Lower lobe of right lung (tissue), 2 donors: ENCODE results near the gene MGAT4C. TPM values are rescaled to one million over a fixed set of nuclear protein-coding genes. Genes with fewer than 3 reads are reported as not detected.
A peak's percentile ranks its signal among the peaks of the same experiment; 100 is the strongest.
"Not testable (repeated sequence)": the region's sequence is repeated elsewhere in the genome, so short reads cannot be mapped to it uniquely, and the experiment has no call there.

Source experiments
- ATAC-seq, 2 donors: fragments of 200-7000 bp; cut with Tn5 transposase; one replicate each; pipeline ENCODE4 v1.9.1; 2020 to 2022; ENCODE audit warnings: mild to moderate bottlenecking in 2 of 2, moderate library complexity in 2 of 2
- DNase-seq: peaks from one replicate; pipeline ENCODE4 v3.0.0-alpha.2; 2020
- H3K27ac ChIP-seq: fragments of 200-600 bp; one replicate; pipeline ENCODE4 v1.8.0; 2022
- H3K27me3 ChIP-seq: fragments of 200-600 bp; one replicate; pipeline ENCODE4 v1.8.0; 2022; ENCODE audit warnings: low read depth
- H3K36me3 ChIP-seq: fragments of 200-600 bp; one replicate; pipeline ENCODE4 v1.8.0; 2022; ENCODE audit warnings: mild to moderate bottlenecking
- H3K4me1 ChIP-seq: fragments of 200-600 bp; one replicate; pipeline ENCODE4 v1.8.0; 2022
- H3K4me3 ChIP-seq: fragments of 200-600 bp; one replicate; pipeline ENCODE4 v1.8.0; 2022; ENCODE audit warnings: mild to moderate bottlenecking
- H3K9me3 ChIP-seq: fragments of 200-600 bp; one replicate; pipeline ENCODE4 v1.8.0; 2022
- CTCF ChIP-seq: fragments of 200-600 bp; IDR thresholded peaks from one replicate; pipeline ENCODE4 v1.8.0; 2022; ENCODE audit warnings: antibody characterized with exemption, mild to moderate bottlenecking
- intact Hi-C: fragments of 100-400 bp; cut with DNase I; formaldehyde crosslinking; loops from one replicate; pipeline ENCODE4 v1.11.0; 2022
- total RNA-seq: library from RNA; stranded (reverse); fragmentation: NEBNext Ultra II Directional; extraction: Animal tissue kit (Norgen Biotek cat#: 25700); gene quantifications from one replicate; pipeline ENCODE4 v1.2.1, GENCODE V29; 2021
- donor health status: DM: no; HTN: yes; CAD: no; lungs with severe emphysema.

The MGAT4C gene
- total RNA-seq, 1 donor from 2014 or later = 0.21 TPM

GRCh38 chr12:86139671-86140070 is 116.5 kb downstream of the MGAT4C start:
- Histone ChIP-seq H3K4me3 (no peak overlapping the region), H3K27ac (no peak overlapping the region), H3K4me1 (no peaks in the 10 kb centered on the region), H3K36me3 (no peaks in the 10 kb centered on the region), H3K27me3 (no peaks in the 10 kb centered on the region), H3K9me3 (no peaks in the 10 kb centered on the region)
- no peak for TF ChIP-seq CTCF
- intact Hi-C loops = no loop called here
- ATAC-seq (no peak), DNase-seq (no peak)

GRCh38 chr12:86138770-86139169 is 117.4 kb downstream of the MGAT4C start:
- H3K4me3 ChIP-seq = no peak overlapping the region
- no peak for DNase-seq
- no peaks in the 10 kb centered on the region for H3K4me1 ChIP-seq
- ATAC-seq = no peak
- intact Hi-C loops = no loop called here
- TF ChIP-seq CTCF = no peak
- no peaks in the 10 kb centered on the region for H3K9me3 ChIP-seq
- H3K36me3 ChIP-seq = no peaks in the 10 kb centered on the region
- no peaks in the 10 kb centered on the region for H3K27me3 ChIP-seq
- H3K27ac ChIP-seq = no peak overlapping the region

GRCh38 chr12:86137936-86138335 is 118.3 kb downstream of the MGAT4C start:
- no peak for TF ChIP-seq CTCF
- ATAC-seq (no peak), DNase-seq (no peak)
- H3K27ac ChIP-seq = no peak overlapping the region
- intact Hi-C loops = no loop called here
- no peaks in the 10 kb centered on the region for H3K27me3 ChIP-seq
- H3K4me3 ChIP-seq = no peak overlapping the region
- no peaks in the 10 kb centered on the region for H3K36me3 ChIP-seq
- no peaks in the 10 kb centered on the region for H3K9me3 ChIP-seq
- no peaks in the 10 kb centered on the region for H3K4me1 ChIP-seq

GRCh38 chr12:86134561-86134960 is 121.6 kb downstream of the MGAT4C start:
- Histone ChIP-seq H3K4me3 (no peak overlapping the region), H3K27me3 (no peaks in the 10 kb centered on the region), H3K27ac (no peak overlapping the region), H3K4me1 (no peaks in the 10 kb centered on the region), H3K9me3 (no peaks in the 10 kb centered on the region), H3K36me3 (no peaks in the 10 kb centered on the region)
- no peak for ATAC-seq
- intact Hi-C loops = no loop called here
- no peak for TF ChIP-seq CTCF
- no peak for DNase-seq

GRCh38 chr12:86126900-86127299 is 129.3 kb downstream of the MGAT4C start:
- H3K9me3 ChIP-seq, DNase-seq, H3K4me1 ChIP-seq, H3K27ac ChIP-seq, intact Hi-C loops, H3K36me3 ChIP-seq, H3K4me3 ChIP-seq, H3K27me3 ChIP-seq: not testable (repeated sequence)
- ATAC-seq = peak in 1 of 2 donors; percentile 38

GRCh38 chr12:86122846-86123468 is 133.2 kb downstream of the MGAT4C start:
- ATAC-seq (no peak), DNase-seq (no peak)
- Histone ChIP-seq H3K27ac (no peak overlapping the region), H3K4me3 (no peak overlapping the region), H3K9me3 (no peaks in the 10 kb centered on the region), H3K36me3 (no peaks in the 10 kb centered on the region), H3K27me3 (no peaks in the 10 kb centered on the region), H3K4me1 (no peaks in the 10 kb centered on the region)
- intact Hi-C loops = no loop called here
- no peak for TF ChIP-seq CTCF
